AG09309 (cell line): ENCODE data around the gene JARID2.

ENCODE experiments used
- DNase-seq: peaks from one replicate; pipeline ENCODE4 v3.0.0-alpha.2; 2010; ENCODE audit warnings: low read depth
- H3K4me3 ChIP-seq: 2 replicates; pipeline ENCODE4 v1.5.1; 2011; ENCODE audit warnings: mild to moderate bottlenecking, low read depth, low read length, moderate library complexity; ENCODE audit not compliant: control insufficient read depth
- CTCF ChIP-seq: IDR thresholded peaks from 2 replicates; pipeline ENCODE4 v1.5.1; 2011; ENCODE audit warnings: mild to moderate bottlenecking, low read depth, low read length, inconsistent platforms; ENCODE audit not compliant: insufficient read depth, control insufficient read depth; ENCODE audit errors: missing control alignments

JARID2 gene

GRCh38 chr6:15501826-15502445 is 256.1 kb downstream of the JARID2 start:
- TF ChIP-seq CTCF = no peak
- H3K4me3 ChIP-seq = no peak overlapping the region
- DNase-seq = no peak

DNA sequence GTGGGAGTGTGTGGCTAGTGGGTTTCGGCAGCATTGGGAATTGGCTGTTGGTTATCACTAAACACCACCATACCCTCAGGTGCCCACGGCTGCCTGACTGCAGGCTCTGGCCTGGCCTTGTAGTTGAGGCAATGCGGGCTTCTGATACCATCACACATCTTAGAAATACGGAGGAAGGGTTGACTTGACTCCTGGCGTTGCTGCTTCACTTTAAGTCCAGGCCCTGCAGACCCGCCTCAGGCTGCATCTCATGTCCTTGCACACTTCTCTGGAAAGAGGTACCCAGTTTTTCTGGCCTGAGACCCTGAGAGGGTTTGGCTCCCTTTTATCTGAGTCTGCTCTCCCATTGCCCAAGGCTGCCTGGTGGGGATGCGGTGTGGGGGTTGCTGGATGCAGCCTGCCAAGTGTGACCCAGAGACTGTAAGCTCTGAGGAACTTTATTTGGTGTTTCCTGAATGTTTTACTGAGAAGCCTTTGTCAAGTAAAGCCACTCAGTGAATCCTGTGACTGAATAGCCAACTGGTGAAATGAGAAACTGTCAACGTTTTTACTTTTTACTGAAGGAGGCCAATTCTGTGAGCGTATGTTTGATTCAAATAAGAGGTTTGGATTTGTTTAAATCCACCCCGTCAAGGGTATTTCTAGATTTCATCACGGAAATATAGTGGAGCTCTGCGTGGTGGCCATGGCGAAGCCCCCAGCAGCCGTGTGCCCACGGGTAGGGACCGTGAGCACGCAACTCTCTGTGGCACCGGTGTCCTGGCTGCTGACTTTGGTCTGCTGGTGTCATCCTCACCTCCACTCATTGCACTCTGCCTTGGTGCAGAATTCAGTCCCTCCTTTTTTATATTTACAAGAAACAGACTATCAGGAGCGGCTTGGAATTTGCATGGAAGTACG is 256.8 kb downstream of the JARID2 start:
- TF ChIP-seq CTCF = no peak
- no peak for DNase-seq
- no peak overlapping the region for H3K4me3 ChIP-seq

GRCh38 chr6:15503346-15503680 is 257.4 kb downstream of the JARID2 start:
- DNase-seq = no peak
- H3K4me3 ChIP-seq = no peak overlapping the region
- TF ChIP-seq CTCF = no peak

DNA sequence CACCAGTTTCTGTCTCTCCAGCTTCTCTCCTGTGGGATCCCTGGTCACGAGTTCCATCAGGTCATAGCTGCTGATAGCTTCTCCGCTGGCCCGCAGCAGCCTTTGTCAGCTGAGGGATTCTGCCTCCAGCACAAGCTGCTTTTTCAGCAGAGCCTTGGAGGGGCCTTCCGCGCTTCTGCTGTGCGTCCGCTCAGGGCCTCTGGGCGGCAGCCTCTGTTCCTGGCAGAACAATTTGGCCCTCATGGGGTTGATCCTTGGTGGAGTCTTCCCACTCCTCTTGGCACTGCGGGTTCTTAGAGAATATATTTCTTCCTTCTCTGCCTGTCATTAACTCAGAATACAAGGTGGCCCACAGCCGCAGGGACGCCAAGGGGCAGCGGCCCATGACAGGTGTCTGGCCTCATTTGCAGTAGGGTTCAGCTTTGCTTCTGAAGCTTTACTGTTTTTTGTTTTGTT is 258.2 kb downstream of the JARID2 start:
- no peak overlapping the region for H3K4me3 ChIP-seq
- no peak for DNase-seq
- no peak for TF ChIP-seq CTCF

DNA sequence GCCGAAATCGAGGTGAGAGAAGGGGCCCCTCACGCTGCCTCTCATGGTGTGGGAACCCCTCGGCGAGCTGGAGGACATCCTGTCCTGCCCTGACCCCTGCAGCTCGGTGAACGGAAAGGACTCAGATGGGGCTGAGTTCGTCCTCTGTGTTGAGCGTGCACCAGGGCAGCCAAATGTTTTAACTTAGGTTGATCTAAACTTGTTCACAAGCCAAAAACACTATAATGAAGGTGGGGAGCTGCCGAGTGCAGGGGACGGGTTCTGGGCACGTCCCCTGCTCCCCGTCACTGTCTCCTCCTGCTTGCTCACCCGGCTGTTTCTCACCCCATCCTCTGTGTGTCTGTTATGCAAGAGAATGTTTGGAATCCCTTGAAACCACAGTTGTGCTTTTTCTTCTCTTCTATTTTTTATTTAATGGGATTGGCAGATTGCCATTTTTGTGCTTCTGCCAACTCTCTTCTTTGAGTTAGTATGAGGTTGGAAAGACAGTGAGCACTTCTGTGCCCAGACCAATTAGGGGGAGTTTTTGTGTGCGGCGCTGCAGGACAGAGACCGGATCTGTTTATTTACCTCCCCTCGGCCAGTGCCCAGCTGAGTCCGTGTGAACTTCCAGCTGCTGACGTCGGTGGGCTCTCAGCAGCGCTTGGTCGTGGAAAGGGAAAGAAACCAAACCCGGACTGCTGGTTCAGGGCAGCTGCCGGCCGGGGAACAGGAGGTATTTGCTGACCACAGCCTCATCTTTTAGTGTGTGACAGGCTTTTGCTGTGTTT is 258.9 kb downstream of the JARID2 start:
- peak overlapping the region; percentile 9 for H3K4me3 ChIP-seq
- TF ChIP-seq CTCF = peak; percentile 13
- DNase-seq = peak; percentile 97

DNA sequence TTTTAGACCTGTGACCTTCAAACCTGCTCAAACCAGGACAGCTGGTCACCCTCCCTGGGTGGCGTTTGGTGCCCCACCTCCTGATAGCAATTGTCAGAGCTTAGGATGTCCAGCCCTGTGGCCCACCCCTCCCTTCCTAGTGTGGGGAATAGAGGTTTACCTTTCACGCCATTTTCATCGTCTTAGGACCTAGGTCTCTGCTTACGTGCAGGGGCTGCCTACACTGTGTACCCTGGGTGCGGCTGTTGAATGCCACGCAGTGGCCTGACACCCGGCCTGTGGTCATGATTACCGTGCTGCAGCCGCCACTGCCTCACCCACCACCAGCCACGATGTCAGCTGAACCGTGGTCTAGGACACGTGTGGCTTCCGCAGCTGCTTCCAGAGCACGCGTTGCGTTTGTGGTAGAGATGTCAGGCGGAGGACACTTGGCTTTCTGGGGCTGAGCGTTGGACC is 259.6 kb downstream of the JARID2 start:
- H3K4me3 ChIP-seq = no peak overlapping the region
- no peak for DNase-seq
- no peak for TF ChIP-seq CTCF
